Testis (tissue), 2 donors: ENCODE measurements around the gene NUDT2.

Experiments used
- POLR2A ChIP-seq: fragments of 450-650 bp; IDR thresholded peaks from one replicate; pipeline ENCODE4 v1.6.1; 2017; ENCODE audit warnings: antibody characterized with exemption, mild to moderate bottlenecking, moderate library complexity
- TF ChIP-seq, protein P1 (sequence below), 3 experiments: fragments of 450-650 bp in 2 of 3; fragments of 200-600 bp in 1 of 3; sonication (generic) in 1 of 3; IDR thresholded peaks; one replicate each; pipeline ENCODE4 v1.5.1; 2016 to 2019; ENCODE audit warnings: antibody characterized with exemption in 3 of 3, mild to moderate bottlenecking in 2 of 3, moderate library complexity in 1 of 3

DNA sequence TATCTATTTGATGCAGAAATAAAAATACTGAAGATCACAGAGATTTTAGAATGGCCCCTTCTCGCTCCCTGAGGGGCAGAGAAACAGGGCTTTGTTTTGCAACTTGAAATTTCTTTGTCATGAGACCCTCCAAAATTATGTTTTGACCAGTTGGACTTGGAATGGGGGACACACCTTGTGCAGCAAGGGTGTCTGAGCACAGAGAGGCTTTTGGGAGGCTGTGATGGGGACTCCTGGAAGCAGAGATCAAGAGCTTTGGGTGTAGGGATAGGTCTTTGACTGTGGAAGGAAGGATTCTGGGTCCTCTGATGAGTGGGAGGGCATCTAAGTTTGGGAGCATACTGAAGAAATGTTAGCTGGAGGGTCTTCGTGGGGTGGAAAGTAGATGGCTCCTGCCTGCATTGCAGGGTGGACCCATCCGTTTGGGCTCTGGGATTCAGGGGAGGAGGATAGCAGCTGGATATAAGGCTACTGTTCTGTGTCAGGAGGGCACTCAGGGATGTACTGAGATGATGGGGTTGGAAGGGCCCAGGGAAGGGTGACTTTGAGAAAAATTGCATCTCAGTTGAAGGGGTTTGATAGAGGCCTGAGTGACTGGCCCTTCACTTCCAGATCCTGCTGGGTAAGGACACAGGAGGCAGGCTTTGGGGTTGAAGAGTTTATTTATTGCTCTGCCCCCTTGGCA, 49.1 kb downstream of the NUDT2 start:
- TF ChIP-seq, protein P1, sequence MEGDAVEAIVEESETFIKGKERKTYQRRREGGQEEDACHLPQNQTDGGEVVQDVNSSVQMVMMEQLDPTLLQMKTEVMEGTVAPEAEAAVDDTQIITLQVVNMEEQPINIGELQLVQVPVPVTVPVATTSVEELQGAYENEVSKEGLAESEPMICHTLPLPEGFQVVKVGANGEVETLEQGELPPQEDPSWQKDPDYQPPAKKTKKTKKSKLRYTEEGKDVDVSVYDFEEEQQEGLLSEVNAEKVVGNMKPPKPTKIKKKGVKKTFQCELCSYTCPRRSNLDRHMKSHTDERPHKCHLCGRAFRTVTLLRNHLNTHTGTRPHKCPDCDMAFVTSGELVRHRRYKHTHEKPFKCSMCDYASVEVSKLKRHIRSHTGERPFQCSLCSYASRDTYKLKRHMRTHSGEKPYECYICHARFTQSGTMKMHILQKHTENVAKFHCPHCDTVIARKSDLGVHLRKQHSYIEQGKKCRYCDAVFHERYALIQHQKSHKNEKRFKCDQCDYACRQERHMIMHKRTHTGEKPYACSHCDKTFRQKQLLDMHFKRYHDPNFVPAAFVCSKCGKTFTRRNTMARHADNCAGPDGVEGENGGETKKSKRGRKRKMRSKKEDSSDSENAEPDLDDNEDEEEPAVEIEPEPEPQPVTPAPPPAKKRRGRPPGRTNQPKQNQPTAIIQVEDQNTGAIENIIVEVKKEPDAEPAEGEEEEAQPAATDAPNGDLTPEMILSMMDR (IDR thresholded peaks at IDR 0.05) = no peak
- TF ChIP-seq POLR2A = no peak
